ENCODE results near the gene MSI2. TPM values are rescaled to one million over a fixed set of nuclear protein-coding genes. Genes with fewer than 3 reads are reported as not detected.

The MSI2 gene
- polyA plus RNA-seq, 1 donor from 2014 or later: 3.8 TPM

DNA sequence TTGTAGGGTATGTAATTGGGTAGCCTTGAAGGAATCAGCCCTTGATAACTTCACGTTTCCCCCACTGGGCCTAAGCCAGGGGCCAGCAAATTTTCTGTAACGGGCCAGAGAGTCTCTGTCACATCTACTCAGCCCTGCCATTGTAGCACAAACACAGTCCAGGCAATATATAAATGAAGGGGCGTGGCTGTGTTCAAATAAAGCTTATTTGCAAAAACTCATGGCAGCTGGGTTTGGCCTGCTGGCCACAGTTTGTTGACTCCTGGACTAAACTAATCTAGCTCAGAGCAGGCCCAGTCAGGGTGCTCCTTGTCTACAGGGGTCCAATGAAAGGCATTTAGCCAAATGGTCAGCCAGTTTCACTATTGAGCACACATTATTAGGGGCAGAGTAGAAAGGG lies 347.2 kb downstream of the MSI2 start:
- no peaks in the 10 kb centered on the region for H3K9me3 Mint-ChIP-seq
- no peaks in the 10 kb centered on the region for H3K27me3 Mint-ChIP-seq
- H3K4me3 Mint-ChIP-seq: peak overlapping the region in 2 of 4 donors; percentile 91 to 95
- peaks cover 4% of the 10 kb centered on the region for H3K36me3 Mint-ChIP-seq
- H3K27ac Mint-ChIP-seq: peak overlapping the region; percentile 71 to 92 (median 75)
- H3K4me1 Mint-ChIP-seq: peaks cover 35 to 47% (median 46%) of the 10 kb centered on the region in 3 donors

DNA sequence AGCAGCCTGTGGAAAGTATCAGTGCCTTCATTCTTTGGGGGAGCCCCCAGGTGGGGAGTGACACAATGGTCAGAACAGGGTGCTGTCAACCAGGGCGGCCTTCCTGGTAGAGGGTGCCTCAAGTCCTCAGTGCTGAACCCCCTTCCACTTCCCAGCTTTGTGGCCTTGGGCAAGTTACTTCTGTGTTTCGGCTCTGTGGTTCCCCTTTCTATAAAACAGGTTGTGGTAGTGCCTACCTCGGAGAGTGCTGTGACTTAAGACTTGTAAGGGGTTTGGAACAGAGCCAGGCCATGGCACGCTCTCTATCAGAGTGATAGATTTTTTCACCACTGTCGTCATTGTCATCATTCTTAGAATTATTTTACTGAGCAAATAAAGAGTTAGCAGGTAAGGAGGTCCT lies 347.7 kb downstream of the MSI2 start:
- Mint-ChIP-seq H3K27ac (peak overlapping the region; percentile 71 to 92 (median 75)), H3K4me1 (peaks cover 32 to 45% (median 44%) of the 10 kb centered on the region in 3 donors), H3K4me3 (peak overlapping the region; percentile 16 to 95 (median 56)), H3K36me3 (peaks cover 4% of the 10 kb centered on the region), H3K9me3 (no peaks in the 10 kb centered on the region), H3K27me3 (no peaks in the 10 kb centered on the region)

DNA sequence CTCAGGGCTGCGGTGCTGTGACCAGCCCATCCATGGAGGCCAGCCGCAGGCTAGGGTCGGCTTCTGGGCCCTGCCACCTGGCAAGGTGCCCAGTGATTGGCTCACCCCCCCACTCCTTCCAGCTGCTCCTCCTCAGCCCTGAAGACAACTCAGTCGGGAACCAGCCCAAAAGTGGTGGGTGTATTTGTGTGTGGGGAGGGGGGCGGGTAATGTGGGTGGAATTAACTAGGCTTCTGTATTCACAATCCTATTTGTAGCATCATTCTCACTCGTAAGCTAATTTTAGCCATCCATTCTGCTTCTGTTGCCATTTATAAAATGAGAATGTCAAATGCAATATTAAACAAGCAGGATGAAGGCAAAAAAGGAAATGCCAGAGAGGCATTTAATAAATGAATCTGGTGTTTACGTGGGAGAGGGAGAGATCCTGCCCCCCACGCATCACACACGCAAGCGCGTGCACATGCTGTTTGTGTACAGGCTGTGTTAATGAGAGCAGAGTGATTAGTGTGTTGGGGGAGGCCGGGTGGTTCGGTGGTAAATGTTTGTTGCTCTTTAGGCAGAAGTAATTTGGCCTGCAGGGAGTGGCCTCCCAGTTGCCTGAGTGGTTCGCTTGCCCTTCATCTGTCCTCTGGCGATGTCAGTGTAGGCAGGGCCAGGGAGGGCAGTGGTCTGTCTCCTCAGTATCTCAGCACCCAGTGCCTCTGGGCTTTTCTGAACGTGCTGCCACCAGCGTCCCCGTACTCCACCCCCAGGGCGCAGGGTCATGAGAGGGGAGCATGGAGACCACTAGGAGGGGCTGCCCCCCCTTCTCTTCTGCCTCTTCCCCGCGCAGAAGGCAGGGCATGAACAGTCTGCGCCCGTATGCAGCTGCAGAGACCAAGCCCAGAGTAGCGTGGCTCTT lies 348.7 kb downstream of the MSI2 start:
- Mint-ChIP-seq H3K27ac (peak overlapping the region; percentile 51 to 87 (median 75)), H3K27me3 (no peaks in the 10 kb centered on the region), H3K36me3 (peaks cover 3% of the 10 kb centered on the region), H3K9me3 (no peaks in the 10 kb centered on the region), H3K4me1 (peaks cover 23 to 42% (median 35%) of the 10 kb centered on the region in 3 donors), H3K4me3 (peak overlapping the region; percentile 34 to 90 (median 59))

DNA sequence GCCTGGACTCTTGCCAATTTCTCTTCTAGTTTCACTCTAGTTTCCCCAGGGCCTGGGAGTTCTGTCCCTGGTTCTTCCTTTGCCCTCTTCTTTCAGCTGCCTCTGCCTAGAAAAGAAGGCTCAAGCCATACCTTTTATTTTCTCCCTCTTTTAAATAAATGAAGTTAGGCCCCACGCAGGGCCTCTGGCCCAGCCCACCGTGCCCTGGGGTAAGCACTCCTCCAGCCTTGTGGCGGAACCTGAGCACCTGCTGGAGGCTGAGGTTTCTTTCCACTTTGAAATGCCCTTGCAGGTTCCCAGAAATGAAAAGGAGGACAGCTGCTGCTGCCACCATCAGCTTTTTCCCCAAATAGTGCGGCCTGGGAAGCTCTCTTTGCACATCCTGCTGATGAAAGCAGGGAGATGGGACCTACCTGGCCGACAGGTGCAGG lies 349.4 kb downstream of the MSI2 start:
- Mint-ChIP-seq H3K36me3 (peaks cover 3% of the 10 kb centered on the region), H3K27me3 (no peaks in the 10 kb centered on the region), H3K9me3 (no peaks in the 10 kb centered on the region), H3K4me3 (peak overlapping the region; percentile 34 to 90 (median 59)), H3K4me1 (peaks cover 20 to 42% (median 29%) of the 10 kb centered on the region in 3 donors), H3K27ac (peak overlapping the region; percentile 51 to 87 (median 75))

DNA sequence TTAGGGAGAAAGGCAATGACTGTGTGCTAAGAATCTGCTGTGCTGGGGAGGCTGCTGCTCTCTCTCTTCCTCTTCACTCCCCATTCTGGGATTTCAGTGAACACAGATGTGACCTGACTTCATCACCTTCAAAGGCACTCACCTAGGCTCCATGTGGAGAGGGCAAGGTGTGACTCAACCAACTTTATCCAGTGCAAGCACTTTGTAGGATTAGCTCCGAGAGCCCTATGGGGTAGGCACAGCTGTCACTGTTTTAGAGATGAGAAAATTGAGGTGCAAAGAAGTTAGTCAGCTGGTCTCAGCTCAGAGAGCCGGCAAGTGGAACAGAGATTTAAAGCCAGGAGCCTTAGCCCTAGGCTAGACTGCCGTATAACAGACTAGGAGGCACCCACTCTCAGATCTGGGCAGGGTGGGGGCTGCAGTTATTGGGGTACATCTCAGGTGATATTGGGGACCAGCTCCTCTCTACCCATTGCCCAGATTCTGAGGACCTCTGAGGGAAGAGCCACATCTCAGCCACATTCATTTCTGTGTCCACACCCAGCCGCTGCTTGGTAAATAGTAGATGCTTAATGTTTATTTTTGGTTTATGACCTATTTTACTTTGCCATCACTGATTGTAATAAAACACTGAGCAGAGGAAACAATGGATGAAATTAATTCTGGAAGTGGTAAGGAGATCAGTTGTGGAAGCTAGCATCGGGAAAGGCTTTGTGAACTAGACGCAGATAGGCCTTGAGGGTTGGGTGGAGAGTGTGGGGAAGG lies 350.0 kb downstream of the MSI2 start:
- Mint-ChIP-seq H3K9me3 (no peaks in the 10 kb centered on the region), H3K36me3 (peaks cover 3% of the 10 kb centered on the region), H3K4me1 (peaks cover 20 to 42% (median 28%) of the 10 kb centered on the region in 3 donors), H3K27me3 (no peaks in the 10 kb centered on the region), H3K27ac (peak overlapping the region; percentile 21 to 67 (median 51)), H3K4me3 (peak overlapping the region in 1 of 4 donors; percentile 63)

DNA sequence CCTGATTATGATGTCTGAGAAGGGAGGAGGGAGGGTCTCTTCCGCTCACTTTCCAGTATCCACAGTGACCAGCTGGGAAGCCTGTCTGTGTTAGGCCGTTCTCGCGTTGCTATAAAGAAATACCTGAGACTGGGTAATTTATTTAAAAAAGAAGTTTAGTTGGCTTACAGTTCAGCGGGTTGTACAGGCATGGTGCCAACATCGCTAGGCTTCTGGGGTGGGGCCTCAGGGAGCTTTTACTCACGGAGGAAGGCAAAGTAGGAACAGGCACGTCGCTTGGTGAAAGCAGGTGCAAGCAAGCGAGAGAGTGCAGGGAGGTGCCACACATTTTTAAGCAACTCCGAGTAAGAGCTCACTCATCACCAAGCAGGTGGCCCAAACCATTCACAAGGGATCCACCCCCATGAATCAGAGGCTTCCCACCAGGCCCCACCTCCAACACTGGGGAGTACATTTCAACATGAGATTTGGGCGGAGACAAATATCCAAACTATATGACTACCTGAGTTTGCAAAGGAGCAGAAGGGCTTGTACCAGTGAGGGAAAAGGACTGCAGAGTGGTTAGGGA lies 351.3 kb downstream of the MSI2 start:
- Mint-ChIP-seq H3K27me3 (no peaks in the 10 kb centered on the region), H3K4me3 (no peak overlapping the region), H3K36me3 (peaks cover 3% of the 10 kb centered on the region), H3K27ac (no peak overlapping the region), H3K9me3 (no peaks in the 10 kb centered on the region), H3K4me1 (peaks cover 21 to 36% (median 34%) of the 10 kb centered on the region in 3 donors)

DNA sequence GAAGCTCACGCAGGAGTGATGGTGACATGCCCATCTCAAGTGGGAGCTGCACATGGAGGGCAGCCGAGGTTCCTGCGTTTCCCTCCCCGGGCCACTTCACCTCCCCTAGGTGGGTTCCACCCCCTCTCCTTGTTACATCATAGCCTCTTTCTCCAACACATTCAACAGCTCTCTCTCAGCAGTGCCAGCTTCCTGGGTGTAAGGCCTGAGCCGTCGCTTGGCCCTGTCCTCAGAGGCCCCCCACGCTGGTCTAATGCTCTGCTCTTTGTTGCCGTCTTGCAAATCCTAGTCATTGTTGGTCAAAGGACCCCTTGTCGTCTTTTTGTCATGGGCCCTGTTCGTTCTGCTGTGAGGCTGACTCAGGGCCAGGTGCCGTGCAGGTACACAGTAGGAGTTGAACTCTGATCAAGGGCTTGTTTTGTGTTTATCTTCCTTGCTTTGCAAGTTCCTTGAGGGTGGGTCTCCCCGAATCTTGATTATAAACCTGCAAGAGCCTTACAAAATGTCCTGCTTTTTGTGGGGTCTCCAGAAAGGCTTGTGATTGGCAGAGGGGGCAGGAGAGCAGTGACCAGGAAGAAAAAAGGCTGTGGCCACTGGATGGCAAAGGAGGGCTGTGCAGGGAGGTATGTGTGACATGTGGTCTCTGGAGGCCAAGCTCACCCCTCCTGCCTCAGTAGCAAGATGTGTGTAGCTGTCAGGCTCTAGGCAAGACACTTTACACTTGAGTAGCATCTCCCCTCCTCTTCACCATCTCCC lies 352.2 kb downstream of the MSI2 start:
- Mint-ChIP-seq H3K4me1 (peaks cover 23 to 36% (median 34%) of the 10 kb centered on the region in 3 donors), H3K27me3 (no peaks in the 10 kb centered on the region), H3K4me3 (no peak overlapping the region), H3K27ac (peak overlapping the region in 1 of 3 donors; percentile 8), H3K36me3 (peaks cover 3% of the 10 kb centered on the region), H3K9me3 (no peaks in the 10 kb centered on the region)

DNA sequence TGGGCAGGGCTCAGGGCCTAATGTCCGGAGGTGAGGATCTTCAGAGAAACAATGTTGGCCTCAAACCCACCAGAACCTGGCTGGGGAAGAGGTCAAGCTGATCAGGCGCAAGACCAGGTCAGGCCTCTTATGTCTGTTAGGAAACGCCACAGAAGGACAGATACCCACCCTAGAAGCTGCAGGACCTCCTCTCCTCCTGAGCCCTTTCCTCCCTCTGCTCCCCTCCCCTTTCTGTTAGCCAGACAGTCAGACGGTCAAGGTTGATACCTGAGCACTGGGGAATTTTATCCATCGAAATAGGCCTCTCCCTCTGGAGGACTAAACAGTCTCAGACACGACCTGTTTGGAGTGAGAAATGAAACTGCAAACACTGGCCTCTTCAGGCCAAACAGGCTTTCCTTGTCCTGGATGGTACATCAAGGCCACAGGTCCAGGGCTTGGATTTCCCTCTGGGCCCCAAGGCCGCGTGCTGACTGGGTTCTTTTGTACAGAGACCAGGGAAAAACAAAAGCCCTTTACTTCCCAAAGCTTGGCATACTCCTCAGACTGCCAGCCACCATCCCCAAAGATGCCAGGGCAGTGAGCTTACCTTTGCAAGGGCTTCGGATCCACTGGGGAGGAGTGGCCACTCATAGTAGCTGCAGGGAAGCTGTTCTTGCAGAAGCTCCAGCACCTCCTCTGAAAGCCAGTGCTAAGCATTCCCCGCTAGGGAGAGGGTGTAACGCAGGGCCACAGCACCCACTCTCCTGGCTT lies 353.0 kb downstream of the MSI2 start:
- Mint-ChIP-seq H3K4me1 (peaks cover 15 to 28% (median 28%) of the 10 kb centered on the region in 3 donors), H3K27ac (peak overlapping the region in 1 of 3 donors; percentile 8), H3K9me3 (no peaks in the 10 kb centered on the region), H3K27me3 (no peaks in the 10 kb centered on the region), H3K36me3 (peaks cover 3% of the 10 kb centered on the region), H3K4me3 (peak overlapping the region in 1 of 4 donors; percentile 12)

DNA sequence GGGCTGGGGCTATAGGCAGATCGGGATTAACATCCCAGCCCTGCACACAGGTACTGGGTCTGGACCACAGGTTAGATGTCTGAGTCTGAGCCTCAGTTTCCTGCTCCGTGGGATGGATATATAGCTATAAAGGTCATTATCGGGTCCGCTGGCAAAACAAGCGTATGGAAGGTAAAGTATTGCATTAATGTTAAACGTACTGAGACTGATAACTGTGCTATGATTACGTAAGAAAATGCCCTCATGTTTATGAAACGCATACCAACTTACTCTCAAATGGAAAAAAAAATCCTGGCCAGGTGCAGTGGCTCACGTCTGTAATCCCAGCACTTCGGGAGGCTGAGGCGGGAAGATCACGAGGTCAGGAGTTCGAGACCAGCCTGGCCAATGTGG lies 353.6 kb downstream of the MSI2 start:
- Mint-ChIP-seq H3K27ac (peak overlapping the region in 1 of 3 donors; percentile 8), H3K4me1 (peaks cover 17 to 25% (median 24%) of the 10 kb centered on the region in 3 donors), H3K36me3 (peaks cover 3% of the 10 kb centered on the region), H3K27me3 (no peaks in the 10 kb centered on the region), H3K4me3 (no peak overlapping the region), H3K9me3 (no peaks in the 10 kb centered on the region)

DNA sequence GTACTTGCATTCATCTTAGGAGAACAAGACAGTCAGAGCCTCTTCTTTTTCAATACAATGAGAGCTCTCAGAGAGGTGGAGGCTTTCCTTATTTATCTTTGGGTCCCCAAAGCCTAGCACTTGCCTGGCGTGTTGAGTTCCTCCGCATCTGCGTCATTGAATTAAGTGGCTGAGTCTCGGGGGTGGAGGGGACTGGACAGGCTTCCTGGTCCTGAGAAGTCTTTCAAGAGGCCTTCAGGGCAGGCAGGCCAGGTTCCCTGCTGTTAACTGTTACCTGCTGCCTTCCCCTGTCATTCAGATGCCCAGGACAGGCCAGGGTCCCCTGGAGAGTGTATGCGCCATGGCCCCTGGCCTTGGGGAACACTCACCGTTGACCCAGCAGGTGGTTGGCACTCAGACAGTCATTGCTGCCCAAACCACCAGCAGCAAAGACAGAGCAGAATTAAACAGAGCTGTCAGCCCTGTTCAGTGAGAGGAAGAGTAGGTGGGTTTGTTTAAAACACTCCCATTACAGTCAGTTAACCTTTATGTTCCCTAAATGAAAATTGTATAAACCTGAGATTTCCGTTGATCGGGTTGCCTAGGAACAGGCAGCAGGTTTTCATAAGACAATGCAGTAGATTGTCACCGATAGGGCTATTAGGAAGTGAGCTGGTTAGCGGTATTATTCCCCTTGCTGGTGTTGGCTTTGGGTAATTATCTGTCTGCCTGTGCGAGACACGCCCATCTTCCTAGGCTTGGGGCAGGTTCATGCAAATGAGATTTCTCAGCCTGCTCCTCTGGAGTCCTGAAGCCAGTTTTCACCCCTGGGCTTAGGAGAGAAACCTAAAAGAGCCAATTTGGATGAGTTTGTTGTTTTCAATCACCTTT lies 356.1 kb downstream of the MSI2 start:
- peaks cover 7 to 14% (median 8%) of the 10 kb centered on the region in 3 donors for H3K4me1 Mint-ChIP-seq
- no peaks in the 10 kb centered on the region for H3K27me3 Mint-ChIP-seq
- H3K27ac Mint-ChIP-seq: peak overlapping the region in 2 of 3 donors; percentile 19 to 90

DNA sequence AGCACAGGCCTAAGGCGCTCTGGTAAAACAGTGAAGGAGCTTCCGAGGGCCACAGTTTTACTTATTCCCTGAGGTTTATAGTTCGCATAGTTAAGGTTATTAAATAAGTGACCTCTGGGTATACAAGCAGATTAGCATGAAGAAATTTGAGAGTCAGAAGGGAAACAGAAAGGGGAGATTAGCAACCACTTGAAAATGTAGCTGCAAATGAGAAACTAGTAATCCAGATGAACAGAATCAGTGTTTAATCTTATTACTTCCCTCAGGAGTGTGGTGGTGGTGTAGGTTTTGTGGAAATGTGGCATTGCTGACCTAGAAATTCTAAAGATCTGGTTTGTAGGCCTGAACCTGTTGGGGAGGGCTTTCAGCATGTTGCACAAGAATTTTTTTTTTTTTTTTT lies 358.4 kb downstream of the MSI2 start:
- H3K4me1 Mint-ChIP-seq: peaks cover 6 to 14% (median 8%) of the 10 kb centered on the region in 3 donors
- no peak overlapping the region for H3K4me3 Mint-ChIP-seq
- H3K9me3 Mint-ChIP-seq: no peaks in the 10 kb centered on the region
- H3K27me3 Mint-ChIP-seq: no peaks in the 10 kb centered on the region
- peaks cover 5% of the 10 kb centered on the region for H3K36me3 Mint-ChIP-seq
- no peak overlapping the region for H3K27ac Mint-ChIP-seq

More for the DNA sequence above, 356.1 kb downstream of the MSI2 start:
- peaks cover 8% of the 10 kb centered on the region for H3K36me3 Mint-ChIP-seq
- peak overlapping the region in 1 of 4 donors; percentile 29 for H3K4me3 Mint-ChIP-seq
- no peaks in the 10 kb centered on the region for H3K9me3 Mint-ChIP-seq

DNA sequence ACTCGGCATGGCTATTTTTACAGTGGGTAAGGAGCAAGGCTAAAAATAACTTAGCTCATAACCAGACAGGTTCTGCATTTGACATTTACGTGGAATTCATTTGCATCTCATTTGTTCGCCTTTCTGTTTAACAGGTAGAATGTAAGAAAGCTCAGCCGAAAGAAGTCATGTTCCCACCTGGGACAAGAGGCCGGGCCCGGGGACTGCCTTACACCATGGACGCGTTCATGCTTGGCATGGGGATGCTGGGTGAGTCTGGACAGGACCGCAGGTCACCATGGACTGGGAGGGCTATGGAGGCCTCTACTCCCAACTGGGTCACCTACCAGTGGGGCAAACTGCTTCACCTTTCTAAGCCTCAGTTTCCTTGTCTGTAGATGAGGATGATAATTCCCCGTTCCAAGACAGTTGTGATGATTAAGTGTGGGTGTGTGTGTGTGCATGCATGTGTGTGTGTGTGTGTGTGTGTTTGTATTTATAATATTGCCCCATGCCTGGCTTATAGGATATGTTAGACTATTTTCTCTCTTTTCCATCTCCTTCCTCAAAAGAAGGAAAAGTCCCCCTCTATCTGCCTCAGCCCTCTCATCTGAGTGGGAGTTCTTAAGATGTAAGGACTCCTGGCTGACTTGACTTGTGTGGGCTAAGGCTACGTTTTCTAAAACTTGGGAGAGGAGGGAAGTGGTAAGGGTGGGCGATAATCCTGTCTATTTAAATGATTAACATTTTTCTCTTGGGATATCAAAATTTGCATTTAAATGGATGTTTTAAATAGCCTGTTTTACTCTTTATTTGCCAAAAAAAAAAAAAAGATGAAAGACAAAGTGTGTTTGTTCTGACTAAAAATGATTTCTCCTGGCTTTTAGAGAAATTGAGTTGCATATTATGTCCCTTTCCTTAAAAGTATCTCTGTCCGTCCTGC lies 359.8 kb downstream of the MSI2 start:
- Mint-ChIP-seq H3K4me3 (no peak overlapping the region), H3K27ac (no peak overlapping the region), H3K9me3 (no peaks in the 10 kb centered on the region), H3K27me3 (no peaks in the 10 kb centered on the region), H3K4me1 (peaks cover 2 to 14% (median 8%) of the 10 kb centered on the region in 3 donors), H3K36me3 (peaks cover 5% of the 10 kb centered on the region)
